HG03354 (cell line): ENCODE results near the gene TMEM269.

ENCODE experiments used
- ATAC-seq: cut with Tn5 transposase; IDR thresholded peaks from one replicate; pipeline ENCODE4 v1.9.1; 2021; ENCODE audit warnings: mild to moderate bottlenecking; ENCODE audit not compliant: unreplicated experiment, poor library complexity, severe bottlenecking

The TMEM269 gene

DNA sequence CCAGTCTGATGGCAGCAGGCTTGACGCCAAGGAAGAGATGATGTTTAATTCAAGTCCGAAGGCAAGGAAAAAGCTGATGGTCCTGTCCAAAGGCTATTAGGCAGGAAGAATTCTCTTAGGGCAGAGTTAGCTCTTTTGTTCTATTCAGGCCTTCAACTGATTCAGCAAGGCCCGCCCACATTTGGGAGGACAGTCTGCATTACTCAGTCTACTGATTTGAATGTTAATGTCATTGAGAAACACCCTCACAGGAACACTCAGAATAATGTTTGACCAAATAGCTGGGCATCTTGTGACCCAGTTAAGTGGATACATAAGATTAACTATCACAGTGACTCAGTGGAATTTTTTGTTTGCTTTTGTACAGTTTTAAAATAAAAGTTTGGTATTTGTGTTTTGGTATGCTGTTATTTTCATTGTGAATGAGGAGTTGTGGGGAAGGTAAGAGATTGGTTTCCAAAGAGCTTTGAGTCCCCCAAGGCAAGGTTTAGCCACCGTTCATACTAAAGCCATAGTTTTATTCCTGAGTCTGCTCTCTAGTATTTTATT is 59.9 kb downstream of the TMEM269 start:
- no peak for ATAC-seq

DNA sequence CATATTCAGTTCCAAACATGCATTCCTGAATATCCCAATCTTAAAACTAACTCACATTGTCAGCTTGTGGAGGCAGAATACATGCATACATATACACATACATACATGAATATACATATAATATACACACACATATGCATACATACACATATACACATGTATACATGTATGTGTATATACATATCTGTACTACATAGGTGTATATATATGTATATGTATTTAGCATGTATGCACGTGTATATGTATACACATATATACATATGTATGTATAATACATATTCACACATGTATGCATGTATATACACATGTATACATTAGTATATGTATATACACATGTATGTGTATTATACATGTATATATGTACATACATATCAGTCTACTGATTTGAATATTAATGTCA is 60.4 kb downstream of the TMEM269 start:
- no peak for ATAC-seq

DNA sequence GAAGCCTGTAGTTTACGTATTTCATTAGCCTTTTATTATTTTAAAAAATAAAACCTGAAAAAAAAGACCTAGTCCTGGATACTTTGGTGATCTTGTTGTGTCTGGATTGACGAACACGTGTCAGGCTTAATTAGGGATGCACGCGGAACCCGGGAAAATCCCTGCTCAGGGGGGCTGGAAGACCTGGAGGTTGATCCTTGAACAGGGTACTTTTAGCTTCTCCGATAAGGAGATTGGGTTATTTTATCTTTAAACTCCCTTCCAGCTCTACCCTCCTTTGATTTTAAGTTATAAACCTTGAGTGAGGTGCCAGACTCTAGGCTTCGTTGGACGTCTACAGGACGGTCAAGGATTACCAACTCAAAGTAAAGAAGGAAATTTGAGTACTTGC is 61.1 kb downstream of the TMEM269 start:
- ATAC-seq, result peak; percentile 30

DNA sequence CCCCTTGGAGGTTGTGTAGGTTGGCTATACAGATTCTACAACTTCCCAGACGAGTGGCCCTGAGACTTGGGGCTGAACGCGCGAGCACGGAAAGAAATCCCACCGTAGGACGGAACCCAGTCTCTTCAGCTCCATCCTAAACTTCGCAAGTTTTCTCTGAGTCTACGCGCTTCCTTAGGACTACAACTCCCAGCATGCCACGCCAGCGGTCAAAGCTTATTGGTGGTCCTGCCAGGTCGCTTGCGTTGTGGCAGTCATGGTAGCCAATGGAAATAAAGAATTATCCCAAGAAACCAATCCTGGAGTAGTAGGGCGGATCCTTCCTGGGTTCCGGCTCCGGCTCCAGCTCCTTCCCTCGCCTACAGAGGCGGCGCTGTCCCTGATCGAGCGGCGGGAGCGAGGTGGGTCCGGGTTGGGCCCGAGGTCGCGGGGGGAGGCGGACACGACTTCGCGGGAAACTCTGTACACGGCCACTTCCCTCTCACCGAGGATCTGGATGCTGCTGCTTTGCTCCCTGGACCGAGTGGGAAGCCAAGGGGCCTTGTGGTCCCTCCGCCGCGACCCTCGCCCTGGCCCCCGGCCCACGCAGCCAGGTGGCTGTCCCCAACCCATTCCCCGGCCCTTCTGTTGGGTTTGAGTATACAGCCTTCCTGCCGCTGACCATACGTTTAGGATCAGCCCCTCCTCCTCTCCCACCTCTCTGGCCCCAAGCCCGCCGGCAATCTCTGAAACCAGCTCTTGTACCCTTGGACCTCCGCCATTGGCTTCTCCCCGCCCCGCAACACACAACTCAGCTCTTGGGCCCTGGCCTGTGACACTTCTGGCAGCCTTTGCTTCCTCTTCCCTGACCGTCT is 61.7 kb downstream of the TMEM269 start, which contains the start of gene ZNF691:
Gene ZNF691, plus strand, starts transcription at position 357 of the 854 bp plus-strand sequence. CDS start 3,046 bp downstream, outside the sequence.
- peak; percentile 94 for ATAC-seq

DNA sequence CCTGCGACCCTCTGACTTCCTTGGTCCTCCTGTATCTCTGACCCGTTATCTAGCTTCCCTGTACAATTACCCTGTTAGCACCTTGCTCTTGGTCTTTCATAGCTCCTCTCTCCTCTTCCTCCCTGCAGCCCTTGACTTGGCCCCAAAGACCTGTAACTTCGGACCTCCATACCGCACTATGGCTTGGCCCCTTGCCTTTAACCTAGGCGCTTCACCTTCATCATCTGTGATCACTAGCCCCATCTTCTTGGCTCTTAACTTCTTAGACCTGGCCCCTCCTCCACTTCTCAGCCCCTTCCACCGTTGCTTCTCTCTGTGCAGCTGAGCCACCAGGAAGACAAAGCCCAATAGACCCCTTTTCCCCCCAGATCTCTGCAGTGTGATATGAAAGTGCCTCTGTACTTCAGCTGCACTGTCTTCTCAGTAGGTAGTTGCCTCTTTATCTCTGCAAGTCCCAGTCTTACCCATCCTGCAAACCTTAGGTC is 62.4 kb downstream of the TMEM269 start:
- no peak for ATAC-seq

DNA sequence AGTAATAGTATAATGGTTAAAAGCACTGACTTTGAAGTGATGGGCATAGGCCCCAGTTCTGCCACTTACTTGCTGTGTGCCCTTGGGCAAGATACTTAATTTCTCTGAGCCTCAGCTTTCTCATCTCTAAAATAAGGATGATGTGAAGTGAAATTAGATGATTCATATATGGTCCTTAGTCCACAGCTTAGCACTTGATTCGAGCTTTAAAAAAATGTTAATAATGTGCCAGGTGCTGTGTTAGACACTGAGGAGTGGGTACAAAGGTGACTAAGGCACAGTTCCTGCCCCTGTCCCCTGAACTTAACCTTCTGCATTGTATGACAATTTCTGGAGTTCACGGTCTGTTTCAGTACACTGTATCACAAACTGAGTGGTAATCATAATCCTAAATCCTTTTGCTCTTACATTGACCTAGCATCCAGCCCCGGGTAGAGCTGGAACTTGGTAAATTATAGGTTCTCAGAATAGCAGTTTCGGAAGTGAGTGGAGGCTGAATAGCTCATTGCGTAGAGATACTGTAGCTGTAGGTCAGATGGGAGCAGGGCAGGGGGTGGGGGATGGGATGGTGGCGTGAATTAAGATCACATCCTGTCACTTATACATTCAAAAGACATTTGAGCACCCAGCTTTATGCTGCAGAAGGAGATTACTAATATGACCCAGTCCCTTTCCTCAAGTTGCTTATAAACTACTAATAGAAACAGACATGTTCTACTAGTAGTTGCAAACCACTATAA is 63.1 kb downstream of the TMEM269 start:
- ATAC-seq, result no peak

DNA sequence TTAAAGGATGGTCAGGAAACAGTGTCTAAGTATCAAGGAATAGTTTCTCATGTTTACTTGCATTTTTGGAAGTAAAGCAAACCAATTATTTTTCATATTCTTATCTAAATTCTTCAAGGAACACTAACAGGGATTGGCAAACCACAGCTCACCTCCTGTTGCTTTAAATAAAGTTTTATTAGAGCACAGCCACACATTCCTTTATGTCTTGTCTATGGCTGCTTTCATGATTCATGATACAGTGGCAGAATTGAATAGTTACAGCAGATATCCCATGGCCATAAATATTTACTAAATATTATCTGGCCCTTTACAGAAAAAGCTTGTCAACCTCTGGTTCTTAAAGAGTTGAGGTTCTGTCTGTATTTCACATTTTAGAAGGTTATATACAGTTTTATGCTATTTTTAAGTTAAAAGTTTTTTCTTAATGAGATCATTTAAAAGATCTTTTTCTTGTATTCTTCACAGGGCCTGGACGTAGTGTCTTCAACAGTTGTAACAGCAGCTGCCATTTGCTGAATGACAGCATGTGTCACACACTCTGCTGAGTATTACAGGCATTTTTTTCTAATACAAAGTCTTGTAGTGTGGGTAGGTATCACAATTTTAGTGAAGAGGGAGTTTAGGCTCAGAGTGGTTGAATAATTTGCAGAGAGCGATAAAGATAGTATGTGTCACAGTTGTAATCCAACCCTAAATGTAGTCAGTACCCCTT is 64.2 kb downstream of the TMEM269 start:
- no peak for ATAC-seq

DNA sequence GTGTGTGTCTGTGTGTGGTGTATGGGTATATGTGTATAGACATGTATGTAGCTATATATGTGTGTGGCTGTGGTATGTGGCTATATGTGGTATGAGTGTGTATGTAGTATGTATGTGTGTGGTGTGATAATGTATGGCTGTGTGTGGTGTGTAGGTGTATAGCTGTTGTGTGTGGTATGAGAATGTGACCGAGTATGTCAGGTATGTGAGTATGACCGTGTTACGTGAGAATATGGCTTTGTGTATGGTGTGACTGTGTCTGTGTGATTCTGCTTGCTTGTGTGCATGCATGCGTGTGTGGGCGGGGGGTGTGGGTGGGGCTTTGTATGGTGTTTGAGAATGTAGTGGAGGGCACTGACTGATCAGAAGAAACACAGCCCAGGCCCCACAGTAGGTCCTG is 65.2 kb downstream of the TMEM269 start:
- ATAC-seq, result no peak
